Glutamatergic neuron (in vitro differentiated cells): Measurements from ENCODE around the gene CNTRL. TPM values are rescaled to one million over a fixed set of nuclear protein-coding genes. Genes with fewer than 3 reads are reported as not detected.
"Not testable (repeated sequence)": the region's sequence is repeated elsewhere in the genome, so short reads cannot be mapped to it uniquely, and the experiment has no call there.

Experiments
- DNase-seq: peaks from one replicate; pipeline ENCODE4 v3.0.0; 2022
- H3K27ac Mint-ChIP-seq: one replicate; pipeline ENCODE4 v1.8.0; 2020; ENCODE audit warnings: mild to moderate bottlenecking, mixed read lengths, inconsistent platforms; ENCODE audit not compliant: unreplicated experiment
- H3K27me3 Mint-ChIP-seq: one replicate; pipeline ENCODE4 v1.8.0; 2020; ENCODE audit warnings: mild to moderate bottlenecking, moderate library complexity, mixed read lengths, inconsistent platforms; ENCODE audit not compliant: unreplicated experiment
- H3K36me3 Mint-ChIP-seq: one replicate; pipeline ENCODE4 v1.8.0; 2020; ENCODE audit warnings: mild to moderate bottlenecking, mixed read lengths, inconsistent platforms; ENCODE audit not compliant: unreplicated experiment
- H3K4me1 Mint-ChIP-seq: one replicate; pipeline ENCODE4 v1.8.0; 2020; ENCODE audit warnings: mild to moderate bottlenecking, low read depth, mixed read lengths, inconsistent platforms; ENCODE audit not compliant: unreplicated experiment
- H3K4me3 Mint-ChIP-seq: one replicate; pipeline ENCODE4 v1.8.0; 2020; ENCODE audit warnings: mild to moderate bottlenecking, mixed read lengths, inconsistent platforms; ENCODE audit not compliant: unreplicated experiment
- H3K9me3 Mint-ChIP-seq: one replicate; pipeline ENCODE4 v1.8.0; 2020; ENCODE audit warnings: mild to moderate bottlenecking, moderate library complexity, mixed read lengths, inconsistent platforms; ENCODE audit not compliant: unreplicated experiment
- total RNA-seq: library from RNA; stranded (reverse); fragmentation: NEBNext Ultra II Directional; extraction: Animal tissue kit (Norgen Biotek cat#: 25700); gene quantifications from one replicate; pipeline ENCODE4 v1.2.1, GENCODE V29; 2021; ENCODE audit not compliant: unreplicated experiment
- TF ChIP-seq, protein P1 (sequence below): fragments of 200-600 bp; sonication (generic); IDR thresholded peaks from one replicate; pipeline ENCODE4 v1.5.0; 2021; ENCODE audit not compliant: partially characterized antibody, unreplicated experiment

The CNTRL gene
- total RNA-seq, 1 donor from 2014 or later = 9.5 TPM

DNA sequence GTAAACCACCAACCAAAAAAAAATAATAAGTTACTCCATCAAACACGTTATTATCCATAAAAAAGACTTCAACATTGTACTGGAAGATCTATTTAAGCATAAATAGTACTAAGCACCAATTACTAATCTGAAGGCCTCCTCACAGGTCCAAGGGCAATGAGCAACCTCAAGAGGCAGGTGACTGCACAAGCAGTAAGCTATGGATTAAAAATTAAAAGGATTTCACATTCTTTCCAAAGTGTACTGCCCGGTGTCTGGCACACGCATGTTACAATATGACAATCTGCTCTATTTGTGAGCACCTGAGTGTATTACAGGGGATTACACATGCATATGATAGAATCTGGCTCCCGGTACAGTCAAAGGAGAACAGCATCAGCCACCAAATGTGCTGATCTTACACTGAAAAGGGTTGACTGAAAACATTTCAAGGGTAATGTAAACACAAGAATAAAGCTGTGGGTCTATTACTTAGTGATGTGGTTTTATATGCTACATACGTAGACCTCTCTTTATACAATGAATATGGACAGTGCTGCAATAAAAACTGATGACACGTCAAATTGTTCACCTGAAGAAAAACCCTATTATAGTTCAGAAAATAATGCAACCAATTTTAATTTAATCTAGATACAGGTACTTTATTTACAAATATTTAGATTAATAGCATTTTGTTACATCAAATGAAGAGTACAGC lies 104.1 kb downstream of the CNTRL start:
- Mint-ChIP-seq H3K4me1 (no peaks in the 10 kb centered on the region), H3K27me3 (peaks cover 2% of the 10 kb centered on the region), H3K36me3 (peaks cover 6% of the 10 kb centered on the region), H3K4me3 (no peak overlapping the region), H3K27ac (no peak overlapping the region), H3K9me3 (peaks cover 2% of the 10 kb centered on the region)
- TF ChIP-seq, protein P1, sequence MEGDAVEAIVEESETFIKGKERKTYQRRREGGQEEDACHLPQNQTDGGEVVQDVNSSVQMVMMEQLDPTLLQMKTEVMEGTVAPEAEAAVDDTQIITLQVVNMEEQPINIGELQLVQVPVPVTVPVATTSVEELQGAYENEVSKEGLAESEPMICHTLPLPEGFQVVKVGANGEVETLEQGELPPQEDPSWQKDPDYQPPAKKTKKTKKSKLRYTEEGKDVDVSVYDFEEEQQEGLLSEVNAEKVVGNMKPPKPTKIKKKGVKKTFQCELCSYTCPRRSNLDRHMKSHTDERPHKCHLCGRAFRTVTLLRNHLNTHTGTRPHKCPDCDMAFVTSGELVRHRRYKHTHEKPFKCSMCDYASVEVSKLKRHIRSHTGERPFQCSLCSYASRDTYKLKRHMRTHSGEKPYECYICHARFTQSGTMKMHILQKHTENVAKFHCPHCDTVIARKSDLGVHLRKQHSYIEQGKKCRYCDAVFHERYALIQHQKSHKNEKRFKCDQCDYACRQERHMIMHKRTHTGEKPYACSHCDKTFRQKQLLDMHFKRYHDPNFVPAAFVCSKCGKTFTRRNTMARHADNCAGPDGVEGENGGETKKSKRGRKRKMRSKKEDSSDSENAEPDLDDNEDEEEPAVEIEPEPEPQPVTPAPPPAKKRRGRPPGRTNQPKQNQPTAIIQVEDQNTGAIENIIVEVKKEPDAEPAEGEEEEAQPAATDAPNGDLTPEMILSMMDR = no peak
- DNase-seq = no peak

DNA sequence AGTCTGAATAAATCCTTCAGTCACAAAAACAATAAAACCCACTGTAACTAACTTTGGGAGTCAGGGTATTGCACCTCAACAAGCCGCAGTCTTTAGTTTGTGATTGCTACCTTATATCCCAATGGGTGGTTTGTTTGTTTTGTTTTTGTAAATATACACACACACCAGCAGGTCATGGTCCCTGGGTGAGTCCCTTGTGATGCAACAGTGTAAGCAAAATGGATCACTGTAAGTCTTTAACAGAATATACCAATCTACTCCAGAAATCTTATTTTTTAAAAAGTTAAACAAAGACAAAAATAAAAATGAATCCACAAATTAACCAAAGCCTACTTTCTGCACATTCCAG lies 104.6 kb downstream of the CNTRL start:
- H3K4me1 Mint-ChIP-seq, DNase-seq, H3K27ac Mint-ChIP-seq, H3K9me3 Mint-ChIP-seq, H3K27me3 Mint-ChIP-seq, H3K4me3 Mint-ChIP-seq, H3K36me3 Mint-ChIP-seq: not testable (repeated sequence)

DNA sequence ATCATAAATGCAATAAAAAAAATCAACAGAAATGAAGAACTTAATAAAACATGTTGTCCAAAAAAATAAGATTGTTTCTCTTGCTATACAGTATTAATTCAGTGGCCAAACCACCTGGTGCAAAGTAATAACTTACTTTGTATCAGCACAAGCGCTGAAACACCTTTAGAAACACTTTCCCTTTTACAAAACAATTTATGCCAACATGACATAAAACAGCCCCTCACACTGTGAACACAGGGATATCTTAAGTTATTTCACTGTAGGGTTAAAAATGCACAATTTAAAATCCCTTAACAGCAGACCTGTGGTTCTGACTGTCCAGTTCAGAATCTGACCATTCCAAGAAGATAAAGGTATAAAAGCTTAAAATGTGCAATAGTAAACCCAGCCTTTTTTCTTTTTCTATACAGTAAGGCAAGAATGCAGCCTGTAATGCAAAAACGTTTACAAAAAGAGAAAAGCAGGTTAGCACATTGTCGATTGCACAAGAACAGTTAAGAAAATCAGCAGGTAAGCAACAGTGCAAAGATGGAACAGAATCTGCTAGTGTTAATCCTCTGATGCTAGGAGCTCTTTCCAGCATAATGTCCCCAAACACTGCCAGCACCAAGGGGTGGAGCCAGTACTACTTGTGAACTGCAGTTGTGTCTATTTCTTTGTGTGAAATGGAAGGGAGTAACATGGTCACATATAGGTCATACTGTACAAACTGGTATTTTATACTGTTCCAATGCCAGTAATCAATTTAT lies 105.4 kb downstream of the CNTRL start:
- TF ChIP-seq, protein P1 = no peak
- H3K27ac Mint-ChIP-seq = no peak overlapping the region
- no peak overlapping the region for H3K4me3 Mint-ChIP-seq
- no peaks in the 10 kb centered on the region for H3K4me1 Mint-ChIP-seq
- peaks cover 2% of the 10 kb centered on the region for H3K27me3 Mint-ChIP-seq
- peaks cover 6% of the 10 kb centered on the region for H3K36me3 Mint-ChIP-seq
- H3K9me3 Mint-ChIP-seq = peaks cover 2% of the 10 kb centered on the region
- no peak for DNase-seq

DNA sequence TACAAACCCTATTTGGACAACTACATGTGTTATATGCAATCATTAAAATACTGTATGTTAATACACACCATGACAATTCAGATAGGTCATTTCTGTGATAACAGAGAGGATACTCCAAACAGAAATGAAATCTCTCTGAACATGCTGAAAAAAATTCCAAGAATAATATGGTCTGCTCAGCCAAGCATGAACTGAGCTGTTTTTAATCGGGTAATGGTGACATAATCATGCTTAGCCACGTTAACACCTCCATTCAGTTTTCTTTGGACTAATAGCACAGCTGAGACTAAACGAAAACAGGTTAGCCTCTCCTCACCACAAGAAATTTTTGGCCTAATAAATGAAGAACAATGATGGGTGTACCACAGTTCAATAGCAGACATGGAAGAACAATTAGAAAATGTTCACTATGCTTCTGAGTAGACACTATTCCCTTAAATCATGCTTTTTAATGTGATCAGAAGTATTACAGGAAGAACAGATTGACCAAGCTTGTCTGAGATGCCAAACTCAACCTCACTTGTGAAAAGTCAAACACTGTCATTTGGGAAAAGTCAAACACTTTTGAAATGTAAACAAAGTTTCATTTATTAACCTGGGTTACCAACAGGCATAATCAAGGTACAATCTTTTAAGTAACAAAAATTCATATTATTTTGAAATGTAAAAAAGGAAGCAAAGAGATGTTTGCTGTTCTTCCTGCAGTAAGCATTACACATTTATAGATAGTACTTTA lies 107.5 kb downstream of the CNTRL start:
- DNase-seq = no peak
- H3K27me3 Mint-ChIP-seq = peaks cover 2% of the 10 kb centered on the region
- H3K9me3 Mint-ChIP-seq = no peaks in the 10 kb centered on the region
- H3K4me3 Mint-ChIP-seq = no peak overlapping the region
- H3K27ac Mint-ChIP-seq = no peak overlapping the region
- no peaks in the 10 kb centered on the region for H3K4me1 Mint-ChIP-seq
- H3K36me3 Mint-ChIP-seq = peaks cover 6% of the 10 kb centered on the region
- TF ChIP-seq, protein P1 = no peak

DNA sequence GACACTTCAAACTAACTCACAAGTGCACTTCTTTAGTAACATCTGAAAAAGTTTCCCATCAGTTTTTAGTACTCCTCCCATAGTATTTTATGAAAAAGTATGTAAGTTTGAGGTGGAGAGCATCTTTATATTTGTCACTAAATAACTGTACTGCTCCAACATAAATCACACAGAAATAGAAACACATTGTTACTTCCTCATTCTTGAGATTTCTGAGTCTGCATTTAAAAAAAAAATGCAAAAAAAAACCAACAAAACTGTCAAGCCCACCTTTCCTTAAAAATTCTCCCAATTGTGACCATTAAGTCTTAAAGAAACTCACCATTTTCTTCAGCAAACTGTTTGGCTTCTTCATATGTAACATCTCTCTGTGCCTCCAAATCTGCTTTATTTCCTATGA lies 108.2 kb downstream of the CNTRL start:
- H3K4me3 Mint-ChIP-seq = no peak overlapping the region

More for the DNA sequence above, 108.2 kb downstream of the CNTRL start:
- no peaks in the 10 kb centered on the region for H3K27me3 Mint-ChIP-seq
- no peak overlapping the region for H3K27ac Mint-ChIP-seq
- no peaks in the 10 kb centered on the region for H3K4me1 Mint-ChIP-seq
- peaks cover 6% of the 10 kb centered on the region for H3K36me3 Mint-ChIP-seq
- H3K9me3 Mint-ChIP-seq = no peaks in the 10 kb centered on the region
- TF ChIP-seq, protein P1 = no peak
- DNase-seq = no peak
